GM19238 (cell line): ENCODE data around the gene PCDH12.

Source experiments
- DNase-seq: peaks from one replicate; pipeline ENCODE4 v3.0.0; 2011; ENCODE audit warnings: low spot score; ENCODE audit not compliant: insufficient read length

The PCDH12 gene

DNA sequence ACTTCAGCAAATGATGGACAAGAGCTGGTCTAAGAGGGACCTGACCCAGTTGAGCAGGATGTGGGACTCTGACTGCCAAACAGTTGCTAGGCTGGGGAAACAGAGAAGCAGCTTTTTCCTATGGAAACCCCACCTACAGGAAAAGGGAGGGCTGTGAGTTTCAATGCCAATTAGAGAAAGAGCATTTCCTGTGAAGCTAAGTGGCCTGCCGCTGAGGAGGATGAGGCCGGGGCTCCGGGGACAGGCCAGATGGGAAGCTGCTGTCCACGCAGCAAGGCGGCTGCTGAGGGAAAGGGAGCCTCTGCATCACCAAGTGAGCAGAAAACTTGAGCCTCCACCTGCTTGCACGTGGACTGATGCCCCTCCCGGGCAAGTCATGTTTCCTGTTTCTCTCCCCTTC, at the start of gene PCDH12:
Gene PCDH12 (minus strand): TSS at position 90 of the 400 bp plus-strand sequence. CDS start 351 bp downstream, outside the sequence.
- DNase-seq: no peak

DNA sequence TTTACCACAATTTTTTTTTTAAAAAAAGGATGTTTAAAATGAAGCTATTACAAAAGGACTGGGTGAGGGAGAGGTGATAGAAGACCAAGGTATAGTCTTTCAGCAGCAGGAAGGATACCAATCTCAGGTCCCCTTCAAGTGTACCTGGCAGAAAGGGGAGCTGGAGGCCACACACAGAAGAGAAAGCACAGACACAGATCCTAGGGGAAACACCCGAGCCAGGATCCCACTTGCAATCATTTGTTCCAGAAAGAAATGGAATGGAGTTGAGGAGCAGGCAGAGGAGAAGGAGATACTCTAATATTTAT, 49.2 kb upstream of the PCDH12 start:
- DNase-seq: no peak

DNA sequence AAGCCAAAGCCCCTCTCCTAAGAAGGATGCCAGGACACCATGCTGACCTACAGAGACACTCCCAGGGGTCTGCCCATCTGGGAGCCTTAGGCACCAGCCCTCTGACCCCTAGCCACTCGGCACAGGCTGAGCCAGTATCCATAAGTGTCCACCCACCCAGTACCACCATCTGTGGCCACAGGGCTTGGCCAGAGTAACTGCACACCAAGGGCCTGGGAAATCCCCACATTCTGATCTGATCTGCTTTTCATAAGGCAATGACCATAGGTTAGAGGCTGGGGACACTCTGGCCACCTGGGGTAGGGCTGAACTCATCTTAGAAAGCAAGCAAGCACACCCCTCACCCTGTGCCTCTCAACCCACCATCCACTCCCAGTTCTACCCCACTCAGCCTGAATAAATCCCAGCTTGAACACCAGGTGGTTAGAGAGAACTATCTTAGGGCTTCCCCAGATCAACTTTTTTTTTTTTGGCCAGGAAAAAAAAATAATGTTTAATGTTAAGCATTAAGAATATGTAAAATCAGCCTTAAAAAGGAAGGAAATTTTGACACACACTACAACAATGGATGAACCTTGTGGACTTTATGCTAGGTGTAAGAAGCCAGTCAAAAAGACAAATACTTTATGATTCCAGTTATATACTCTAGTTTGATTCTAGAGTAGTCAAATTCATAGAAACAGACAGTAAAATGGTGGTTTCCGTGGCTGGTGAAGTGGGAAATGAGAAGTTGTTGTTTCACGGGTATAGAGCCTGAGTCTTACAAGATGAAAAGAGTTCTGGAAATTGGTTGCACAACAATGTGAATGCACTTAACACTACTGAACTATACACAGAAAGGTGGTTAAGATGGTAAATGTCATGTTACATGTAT, 48.6 kb upstream of the PCDH12 start:
- no peak for DNase-seq

DNA sequence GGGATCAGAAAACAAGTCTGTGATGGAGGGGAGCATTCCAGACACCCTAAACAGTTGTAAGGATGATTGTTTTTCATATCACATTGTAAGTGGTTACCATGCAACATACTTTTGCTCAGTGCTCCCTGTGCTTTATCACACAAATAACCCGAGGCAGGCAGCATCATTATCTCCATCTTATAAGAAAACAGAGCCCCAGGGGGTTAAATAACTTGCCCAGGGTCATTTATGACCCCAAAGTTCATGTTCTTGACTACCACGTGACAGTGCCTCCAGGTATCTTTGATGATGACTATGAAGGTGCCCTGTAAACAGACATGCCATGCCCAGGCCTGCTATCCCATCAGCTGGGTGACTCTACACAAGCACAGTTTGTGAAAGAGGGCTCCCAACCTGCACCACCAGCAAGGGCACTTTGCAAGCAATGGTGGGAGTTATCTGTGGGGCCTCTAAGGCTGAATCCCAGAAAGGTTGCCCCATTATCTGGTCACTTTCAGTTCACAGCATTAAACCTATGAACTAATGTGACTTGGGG, 45.3 kb upstream of the PCDH12 start:
- DNase-seq: no peak

DNA sequence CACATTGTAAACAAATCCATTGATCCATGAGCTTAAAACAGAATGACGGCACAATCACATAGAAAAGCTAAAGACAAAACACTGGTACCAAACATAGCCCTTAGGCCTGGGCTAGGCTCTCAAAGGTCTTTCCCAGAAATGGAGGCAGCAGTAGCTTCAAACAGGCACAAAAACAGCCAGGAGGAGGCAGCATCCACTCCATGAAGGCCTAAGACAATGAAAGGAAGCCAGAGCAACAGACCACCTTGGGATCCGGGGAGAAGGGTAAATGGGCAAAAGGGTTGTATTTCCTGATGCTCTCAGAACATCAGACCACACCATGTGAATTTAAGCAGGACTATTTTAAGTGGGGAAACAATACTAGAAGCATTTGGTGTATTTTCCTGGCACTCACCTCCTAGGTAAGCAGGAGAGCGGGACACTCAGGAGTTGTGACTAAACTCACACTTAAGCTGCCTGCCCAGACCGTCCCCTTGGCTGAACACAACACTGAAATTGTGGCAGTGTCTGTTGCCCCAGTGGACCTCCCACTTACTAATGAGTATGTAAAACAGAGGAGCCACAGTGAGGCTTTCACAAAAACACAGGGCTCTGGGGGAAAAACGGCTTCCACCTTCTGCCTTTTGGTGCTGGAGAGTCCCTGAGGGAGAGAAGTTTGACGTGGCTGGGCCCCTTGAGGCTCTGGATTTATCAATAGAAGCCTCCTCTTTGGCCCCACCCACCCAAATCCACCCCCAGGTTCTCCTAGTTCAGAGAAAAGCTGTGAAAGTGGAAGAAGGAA, 42.9 kb upstream of the PCDH12 start:
- DNase-seq: no peak

DNA sequence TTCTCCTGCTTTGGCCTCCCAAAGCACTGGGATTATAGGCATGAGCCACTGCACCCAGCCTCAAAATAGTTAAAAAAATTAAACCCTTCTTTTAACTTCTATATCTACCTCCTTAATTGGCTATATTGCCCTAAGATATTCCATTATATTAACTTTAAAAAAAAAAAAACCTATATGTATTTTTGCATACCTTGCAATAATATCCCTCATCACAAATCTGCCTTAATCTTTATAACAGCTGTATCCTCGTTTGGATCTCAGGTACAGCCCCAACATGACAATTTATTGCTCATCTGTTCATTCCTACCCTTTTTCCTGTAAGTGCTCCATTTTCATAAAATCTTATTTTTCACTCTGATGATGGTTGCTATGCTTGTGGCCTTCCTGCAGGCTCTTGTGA, 42.2 kb upstream of the PCDH12 start:
- DNase-seq: no peak

DNA sequence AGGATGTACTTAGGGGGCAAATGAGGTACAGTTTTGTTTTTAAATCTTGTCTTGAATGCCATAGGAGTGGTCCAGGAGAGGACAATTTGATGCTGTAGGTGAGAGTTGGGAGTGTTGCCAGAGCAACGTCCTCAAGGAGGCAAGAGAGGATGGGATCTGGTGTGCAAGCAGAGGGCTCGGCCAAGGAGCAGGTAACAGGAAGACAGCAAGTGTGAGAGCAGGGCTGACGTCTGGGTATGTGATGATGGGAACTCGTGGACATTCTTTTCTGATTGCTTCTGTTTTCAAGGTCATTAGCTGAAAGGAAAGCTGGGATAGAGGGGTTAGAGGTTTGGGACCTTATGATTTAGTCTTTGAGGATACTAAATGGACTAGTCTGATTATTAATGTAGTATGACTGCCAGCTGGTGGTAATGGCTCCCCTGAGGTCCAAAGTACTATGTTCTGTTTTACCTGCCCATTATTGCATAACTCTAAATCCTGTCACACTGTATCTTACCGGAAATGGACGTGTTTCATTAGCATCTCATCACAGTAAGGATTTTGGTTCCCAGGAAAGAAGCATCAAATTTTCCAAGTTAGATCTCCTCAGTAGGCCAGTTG, 39.5 kb upstream of the PCDH12 start:
- no peak for DNase-seq

DNA sequence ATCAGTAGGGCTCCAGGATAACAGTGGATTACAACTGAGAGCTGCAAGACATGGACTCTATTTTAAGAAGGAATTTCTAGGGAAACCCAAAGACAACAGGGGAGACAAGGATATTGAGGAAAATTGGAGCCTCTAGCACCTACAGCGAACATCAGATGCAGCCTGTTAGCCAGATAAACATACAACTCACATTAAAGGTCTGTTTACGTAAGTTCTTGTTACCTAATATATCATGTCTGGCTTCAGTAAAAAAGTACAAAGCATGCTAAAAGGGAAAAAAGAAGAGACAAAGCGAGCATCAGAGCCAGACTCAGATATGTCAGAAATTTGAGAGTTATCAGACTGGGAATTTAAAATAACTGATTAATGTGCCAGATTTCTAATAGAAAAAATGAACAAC, 37.7 kb upstream of the PCDH12 start:
- no peak for DNase-seq

DNA sequence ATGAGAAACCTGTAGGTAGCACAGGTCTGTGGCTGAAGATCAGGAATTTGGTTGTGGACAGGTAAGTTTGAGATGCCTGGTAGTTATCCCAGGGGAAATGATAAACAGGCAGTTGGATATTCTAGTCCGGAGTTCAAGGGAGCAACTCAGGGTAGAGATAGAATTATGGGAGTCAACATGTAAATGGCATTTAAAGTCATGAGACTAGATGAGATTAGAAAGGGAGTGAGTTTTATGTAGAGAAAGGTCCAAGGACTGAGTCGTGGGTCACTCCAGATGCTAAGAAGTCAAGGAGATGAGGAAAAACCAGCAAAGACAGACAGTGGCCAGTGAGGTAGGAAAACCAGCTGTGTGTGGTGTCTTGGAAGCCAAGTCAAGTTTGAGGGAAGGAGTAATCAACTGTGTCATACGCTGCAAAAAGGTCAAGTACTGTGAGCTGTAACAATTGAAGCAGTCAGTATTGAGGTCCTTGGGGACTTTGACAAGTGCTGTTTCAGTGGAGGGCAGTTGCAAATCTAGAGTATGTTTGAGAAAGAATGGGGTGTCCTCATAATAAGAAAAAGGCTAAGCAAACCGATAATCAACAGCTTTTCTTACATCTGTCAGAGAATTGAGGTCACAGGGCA, 36.6 kb upstream of the PCDH12 start:
- DNase-seq: no peak

DNA sequence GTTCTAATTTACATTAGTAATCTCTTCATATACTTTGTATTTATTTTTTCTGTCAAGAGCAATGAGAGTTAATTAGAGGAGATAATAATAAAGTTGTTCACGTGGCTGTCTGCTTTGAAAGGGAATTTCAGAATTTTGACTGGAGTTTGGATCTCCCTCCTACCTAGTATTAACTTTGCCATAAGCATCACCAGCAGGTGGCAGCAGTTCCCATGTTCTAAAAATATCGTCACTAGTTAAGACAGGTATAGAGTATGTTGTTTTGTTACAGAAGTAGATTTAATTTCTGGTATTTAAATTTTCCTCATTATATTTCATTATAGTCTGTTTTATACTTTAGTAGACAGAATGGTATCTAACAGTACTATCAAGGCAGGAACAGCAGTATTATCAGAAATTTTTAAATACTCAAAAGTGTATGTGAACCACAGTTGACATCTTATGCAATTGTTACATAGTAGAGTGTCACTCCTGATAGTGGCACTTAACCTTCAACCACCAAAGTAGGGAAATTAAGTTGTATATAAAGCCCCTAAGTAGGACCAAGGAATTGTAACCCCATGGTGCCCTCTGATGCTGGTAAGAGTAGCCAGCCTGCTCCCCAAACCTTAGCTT, 34.5 kb upstream of the PCDH12 start:
- DNase-seq: no peak

DNA sequence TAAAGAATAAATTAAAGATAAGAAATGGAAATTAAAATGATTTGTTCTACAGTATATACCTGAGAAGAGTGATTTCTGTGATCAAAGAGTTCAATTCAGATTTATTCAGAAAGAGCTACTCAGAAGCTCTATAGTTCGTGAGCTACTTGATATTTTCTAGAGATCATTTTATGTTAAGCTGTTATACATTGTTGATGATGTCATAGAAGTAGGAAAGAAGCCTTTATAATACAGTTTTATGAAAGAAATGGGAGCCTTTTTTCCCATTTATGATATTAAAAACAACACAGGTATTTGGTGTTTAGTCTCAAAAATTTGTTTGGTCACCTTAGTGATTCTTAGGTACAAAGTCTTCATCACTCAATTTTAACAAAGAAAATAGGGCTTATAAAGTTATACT, 31.7 kb upstream of the PCDH12 start:
- no peak for DNase-seq

DNA sequence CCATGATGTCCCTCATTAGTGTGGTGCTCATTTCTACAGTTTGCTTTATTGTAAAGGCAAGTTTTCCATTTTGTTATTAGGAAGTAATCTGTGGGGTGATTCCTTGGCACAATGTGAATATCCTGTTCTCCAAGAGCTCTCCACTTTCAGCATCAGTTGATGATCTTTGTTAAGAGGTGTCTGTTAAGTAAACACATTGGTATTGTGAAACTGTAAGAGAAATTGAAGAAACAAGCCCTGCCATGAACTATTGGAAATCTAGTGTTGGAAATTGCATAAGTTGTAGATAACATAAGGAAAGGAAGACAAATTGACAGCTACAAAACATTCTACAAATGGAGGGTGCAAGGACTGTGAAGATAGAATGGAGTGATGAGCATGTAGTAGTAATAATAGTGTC, 28.1 kb upstream of the PCDH12 start:
- no peak for DNase-seq

DNA sequence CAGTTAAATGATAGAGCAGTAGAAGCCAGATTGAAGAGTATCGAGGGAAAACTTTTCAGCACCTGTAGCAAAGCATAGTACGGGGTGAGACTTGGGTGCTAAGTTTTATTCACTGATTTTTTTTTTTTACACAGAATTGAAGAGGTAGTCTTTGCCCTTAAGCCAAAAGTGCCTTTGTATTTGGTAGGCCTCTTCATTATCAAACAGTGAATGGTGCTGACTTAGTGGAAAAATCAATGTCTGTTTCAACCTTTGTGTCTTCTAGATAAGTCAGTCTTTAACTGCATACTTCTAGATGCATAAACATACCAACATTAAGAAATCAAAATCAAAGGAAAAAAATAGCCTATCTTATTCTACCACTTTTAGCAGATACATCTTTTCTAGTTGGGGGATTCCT, 24.6 kb upstream of the PCDH12 start:
- DNase-seq: no peak

DNA sequence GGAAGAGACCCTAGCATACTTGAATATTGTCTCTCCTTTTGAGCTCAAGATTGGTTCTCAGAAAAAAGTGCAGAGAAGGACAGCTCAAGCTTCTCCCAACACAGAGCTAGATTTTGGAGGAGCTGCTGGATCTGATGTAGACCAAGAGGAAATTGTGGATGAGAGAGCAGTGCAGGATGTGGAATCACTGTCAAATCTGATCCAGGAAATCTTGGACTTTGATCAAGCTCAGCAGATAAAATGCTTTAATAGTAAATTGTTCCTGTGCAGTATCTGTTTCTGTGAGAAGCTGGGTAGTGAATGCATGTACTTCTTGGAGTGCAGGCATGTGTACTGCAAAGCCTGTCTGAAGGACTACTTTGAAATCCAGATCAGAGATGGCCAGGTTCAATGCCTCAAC, 20.4 kb upstream of the PCDH12 start:
- no peak for DNase-seq

DNA sequence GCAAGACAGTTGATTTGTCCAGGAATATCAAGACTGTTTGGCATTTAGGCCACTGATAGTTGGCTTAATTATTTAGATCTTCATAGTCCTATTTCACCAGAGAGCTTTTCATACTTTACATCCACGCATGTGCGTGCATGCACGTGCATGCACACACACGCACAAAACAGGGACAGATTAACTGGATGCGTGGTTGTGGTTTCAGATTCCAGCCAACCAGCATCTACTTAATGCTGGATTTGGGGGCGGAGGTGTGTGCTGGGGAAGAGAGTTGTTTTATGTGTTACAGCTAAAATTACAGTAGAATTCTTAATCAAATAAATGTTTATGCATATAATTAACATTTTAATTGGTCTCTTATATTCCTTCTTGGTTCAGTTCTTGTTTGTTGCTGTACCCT, 18.2 kb upstream of the PCDH12 start:
- DNase-seq: no peak

DNA sequence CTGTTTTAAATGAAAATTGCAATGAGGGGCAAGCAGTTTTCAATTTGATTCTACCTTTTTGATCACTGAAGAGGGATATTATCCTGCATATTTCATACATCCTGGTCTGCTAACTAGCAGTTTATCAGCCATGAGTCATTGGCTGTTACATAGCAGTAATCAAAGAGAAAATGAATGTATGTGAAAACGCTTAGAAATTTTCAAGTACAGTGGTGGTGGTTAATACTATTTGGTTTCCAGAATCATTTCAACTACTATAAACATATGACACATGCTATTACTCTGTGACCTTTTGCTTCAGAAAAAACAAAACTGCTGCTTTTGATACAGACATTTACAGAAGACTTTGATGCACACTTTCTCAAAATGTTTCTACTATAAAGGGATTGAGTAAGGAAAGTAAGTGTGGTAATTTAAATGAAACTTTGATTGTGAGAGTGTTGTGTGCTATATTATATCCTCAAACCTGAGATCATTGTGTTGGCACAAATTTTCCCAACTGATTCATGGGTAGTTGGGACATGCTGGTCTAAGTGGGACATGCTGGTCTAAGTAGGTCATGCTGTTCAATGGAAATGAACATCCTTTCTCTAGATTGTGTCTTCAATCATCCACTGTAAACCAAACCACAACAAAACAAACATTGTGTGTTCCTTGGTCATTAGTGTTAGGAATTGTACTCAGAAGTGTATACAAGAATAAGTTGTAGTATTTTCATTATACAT, 16.0 kb upstream of the PCDH12 start:
- DNase-seq: no peak

DNA sequence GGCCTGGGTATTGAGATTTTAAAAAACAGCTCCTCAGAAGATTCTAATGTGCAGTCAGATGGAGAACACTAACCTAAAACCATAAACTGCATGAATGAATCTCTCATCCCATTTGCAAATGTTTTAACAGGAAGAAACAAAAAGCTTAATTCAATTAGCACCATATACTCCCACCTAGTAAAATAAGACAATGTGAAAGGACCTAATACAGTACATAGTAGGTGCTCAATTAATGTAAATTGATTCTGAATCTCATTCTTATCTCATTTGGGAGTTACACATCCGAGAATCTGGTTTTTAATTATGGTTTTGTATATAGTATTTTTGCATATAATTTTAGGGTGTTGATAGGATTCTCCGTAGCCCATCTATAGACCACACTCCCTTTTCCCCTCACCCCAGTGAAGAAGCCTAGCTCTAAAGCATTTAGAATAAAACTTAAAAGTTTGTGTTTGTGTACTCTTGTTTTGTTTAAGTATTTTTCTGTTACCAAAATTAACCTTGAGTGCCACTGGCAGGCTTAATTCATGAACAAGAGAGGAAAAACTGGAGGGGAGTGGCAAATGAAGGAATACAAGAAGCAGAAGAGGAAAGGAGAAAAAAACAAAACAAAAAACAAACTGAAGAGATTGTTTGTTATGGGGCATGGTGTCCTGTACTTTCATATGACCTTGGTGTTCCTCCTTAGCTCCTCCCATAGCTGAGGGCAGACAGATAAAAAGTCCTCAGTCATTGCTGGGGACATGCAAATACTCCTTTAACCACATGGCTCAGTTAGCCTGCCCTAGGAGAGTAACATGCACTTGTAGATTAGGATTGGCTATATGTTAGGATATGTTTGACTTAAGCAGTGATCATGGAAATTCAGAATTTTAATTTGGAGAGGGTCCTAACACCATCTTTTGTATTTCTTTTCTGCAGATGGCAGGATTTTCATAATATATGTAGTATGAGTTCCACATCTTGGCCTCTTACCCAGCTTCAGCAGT, 12.1 kb upstream of the PCDH12 start:
- peak; percentile 56 for DNase-seq

DNA sequence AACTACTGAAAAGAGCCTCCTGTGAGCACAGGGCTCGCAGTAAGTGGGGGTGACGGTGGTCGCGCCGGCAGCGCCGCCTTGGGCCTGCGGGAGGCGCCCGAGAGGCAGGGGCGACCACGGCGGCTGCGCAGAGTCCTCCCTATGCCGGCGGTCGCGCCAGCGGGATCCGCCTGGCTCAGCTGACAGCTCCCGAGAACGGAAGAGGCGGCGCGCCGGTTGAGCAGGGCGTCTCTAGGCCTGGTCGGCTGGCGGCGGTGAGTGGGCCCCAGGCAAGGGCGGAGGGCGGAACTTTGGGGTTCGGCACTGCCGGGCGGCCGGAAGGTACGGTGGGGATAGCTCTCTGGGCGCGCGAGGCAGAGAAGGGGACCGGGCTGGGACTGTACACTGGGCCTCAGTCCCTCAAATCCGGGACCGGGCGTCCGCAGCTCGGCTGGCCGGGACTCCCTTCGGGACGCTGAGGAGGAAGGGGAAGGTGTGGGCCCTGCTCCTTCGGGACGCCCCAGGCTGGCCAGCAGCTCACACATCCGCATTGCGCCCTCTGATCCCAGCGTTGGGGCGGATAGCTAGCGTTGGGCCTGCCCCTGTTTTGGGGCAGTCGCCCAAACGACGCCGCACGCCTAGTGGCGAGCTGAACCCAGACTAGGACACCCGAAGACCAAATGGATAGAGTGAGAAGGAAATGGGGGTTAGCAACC, 11.1 kb upstream of the PCDH12 start, which contains the start of gene RNF14:
Gene RNF14 (plus strand): TSS at position 192 of the 695 bp plus-strand sequence. CDS start 4,484 bp downstream, outside the sequence.
- peak; percentile 84 for DNase-seq

DNA sequence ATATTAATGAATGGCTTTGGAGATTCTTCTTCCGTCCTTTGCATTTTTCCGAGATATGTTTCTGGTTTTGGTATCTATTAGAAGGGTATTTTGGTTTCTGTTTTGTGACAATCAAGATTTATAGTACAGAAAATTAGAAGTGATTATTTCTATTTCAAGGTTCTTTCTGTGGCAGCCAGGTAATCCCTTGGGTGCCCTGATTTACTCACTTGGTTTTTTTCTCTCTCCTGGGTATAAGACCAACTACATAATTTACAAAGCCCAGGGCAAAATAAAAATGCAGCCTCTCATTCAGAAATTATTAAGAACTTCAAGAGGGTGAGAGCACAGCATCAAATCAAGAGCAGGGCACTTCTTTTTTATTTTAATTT, 8.9 kb upstream of the PCDH12 start:
- DNase-seq: no peak
